ENCODE results near the gene C12orf57. TPM values are rescaled to one million over a fixed set of nuclear protein-coding genes. Genes with fewer than 3 reads are reported as not detected.

Gene C12orf57
- total and polyA plus RNA-seq, 2 of the 13 experiments (the other 11 are each of a cell fraction or from before 2014, with no cell fraction given) = 84.0 to 287 TPM

DNA sequence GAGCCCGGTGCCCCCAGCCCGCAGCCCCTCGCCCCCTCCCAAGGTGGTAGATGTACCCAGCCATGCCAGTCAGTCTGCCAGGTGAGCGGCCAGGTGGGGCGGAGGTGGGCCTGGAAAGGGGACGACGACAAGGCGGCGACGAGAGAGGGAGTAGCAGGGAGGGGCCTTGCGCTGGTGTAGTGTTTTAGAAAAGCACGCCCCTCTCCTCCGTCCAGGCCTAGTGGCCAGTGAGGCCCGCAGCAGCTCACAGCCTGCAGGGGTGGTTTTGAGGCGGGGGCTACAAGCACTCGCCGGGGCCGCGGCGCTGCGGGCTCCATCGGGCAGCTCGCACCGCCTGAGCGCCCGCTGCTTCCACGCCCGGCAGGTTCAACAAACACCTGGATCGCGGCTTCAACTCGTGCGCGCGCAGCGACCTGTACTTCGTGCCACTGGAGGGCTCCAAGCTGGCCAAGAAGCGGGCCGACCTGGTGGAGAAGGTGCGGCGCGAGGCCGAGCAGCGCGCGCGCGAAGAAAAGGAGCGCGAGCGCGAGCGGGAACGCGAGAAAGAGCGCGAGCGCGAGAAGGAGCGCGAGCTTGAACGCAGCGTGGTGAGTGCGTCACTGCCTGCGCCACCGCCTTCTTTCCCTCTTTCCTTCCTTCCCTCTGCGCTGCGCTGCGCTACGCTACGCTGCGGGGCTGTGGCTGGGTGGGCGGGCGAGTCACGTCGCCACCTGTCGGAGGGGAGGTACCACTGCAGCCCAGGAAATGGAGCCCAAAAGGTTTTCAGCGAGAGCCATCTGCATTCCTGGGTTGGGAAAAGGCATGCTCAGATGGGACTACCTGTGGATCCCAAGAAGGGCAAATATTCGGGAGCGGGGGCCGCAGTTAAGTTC is 6.1 kb upstream of the C12orf57 start (continued):
- TF ChIP-seq NCOR1 (IDR thresholded peaks at IDR 0.05; ENCODE audit: borderline replicate concordance, low read length) = no peak
- TF ChIP-seq, protein P1, sequence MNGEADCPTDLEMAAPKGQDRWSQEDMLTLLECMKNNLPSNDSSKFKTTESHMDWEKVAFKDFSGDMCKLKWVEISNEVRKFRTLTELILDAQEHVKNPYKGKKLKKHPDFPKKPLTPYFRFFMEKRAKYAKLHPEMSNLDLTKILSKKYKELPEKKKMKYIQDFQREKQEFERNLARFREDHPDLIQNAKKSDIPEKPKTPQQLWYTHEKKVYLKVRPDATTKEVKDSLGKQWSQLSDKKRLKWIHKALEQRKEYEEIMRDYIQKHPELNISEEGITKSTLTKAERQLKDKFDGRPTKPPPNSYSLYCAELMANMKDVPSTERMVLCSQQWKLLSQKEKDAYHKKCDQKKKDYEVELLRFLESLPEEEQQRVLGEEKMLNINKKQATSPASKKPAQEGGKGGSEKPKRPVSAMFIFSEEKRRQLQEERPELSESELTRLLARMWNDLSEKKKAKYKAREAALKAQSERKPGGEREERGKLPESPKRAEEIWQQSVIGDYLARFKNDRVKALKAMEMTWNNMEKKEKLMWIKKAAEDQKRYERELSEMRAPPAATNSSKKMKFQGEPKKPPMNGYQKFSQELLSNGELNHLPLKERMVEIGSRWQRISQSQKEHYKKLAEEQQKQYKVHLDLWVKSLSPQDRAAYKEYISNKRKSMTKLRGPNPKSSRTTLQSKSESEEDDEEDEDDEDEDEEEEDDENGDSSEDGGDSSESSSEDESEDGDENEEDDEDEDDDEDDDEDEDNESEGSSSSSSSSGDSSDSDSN (CRISPR knock-in tag; IDR thresholded peaks at IDR 0.05) = peak; percentile 91; the same call in 1 of the 2 replicates
- TF ChIP-seq, protein P2, sequence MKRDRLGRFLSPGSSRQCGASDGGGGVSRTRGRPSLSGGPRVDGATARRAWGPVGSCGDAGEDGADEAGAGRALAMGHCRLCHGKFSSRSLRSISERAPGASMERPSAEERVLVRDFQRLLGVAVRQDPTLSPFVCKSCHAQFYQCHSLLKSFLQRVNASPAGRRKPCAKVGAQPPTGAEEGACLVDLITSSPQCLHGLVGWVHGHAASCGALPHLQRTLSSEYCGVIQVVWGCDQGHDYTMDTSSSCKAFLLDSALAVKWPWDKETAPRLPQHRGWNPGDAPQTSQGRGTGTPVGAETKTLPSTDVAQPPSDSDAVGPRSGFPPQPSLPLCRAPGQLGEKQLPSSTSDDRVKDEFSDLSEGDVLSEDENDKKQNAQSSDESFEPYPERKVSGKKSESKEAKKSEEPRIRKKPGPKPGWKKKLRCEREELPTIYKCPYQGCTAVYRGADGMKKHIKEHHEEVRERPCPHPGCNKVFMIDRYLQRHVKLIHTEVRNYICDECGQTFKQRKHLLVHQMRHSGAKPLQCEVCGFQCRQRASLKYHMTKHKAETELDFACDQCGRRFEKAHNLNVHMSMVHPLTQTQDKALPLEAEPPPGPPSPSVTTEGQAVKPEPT (CRISPR knock-in tag; IDR thresholded peaks at IDR 0.05; ENCODE audit: low read depth) = 0 out of 2 replicates have a peak, but pooled peaks have one; percentile 17
- TF ChIP-seq, protein P3, sequence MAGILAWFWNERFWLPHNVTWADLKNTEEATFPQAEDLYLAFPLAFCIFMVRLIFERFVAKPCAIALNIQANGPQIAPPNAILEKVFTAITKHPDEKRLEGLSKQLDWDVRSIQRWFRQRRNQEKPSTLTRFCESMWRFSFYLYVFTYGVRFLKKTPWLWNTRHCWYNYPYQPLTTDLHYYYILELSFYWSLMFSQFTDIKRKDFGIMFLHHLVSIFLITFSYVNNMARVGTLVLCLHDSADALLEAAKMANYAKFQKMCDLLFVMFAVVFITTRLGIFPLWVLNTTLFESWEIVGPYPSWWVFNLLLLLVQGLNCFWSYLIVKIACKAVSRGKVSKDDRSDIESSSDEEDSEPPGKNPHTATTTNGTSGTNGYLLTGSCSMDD (CRISPR knock-in tag; IDR thresholded peaks at IDR 0.05) = no peak
- TF ChIP-seq BHLHE40 (IDR thresholded peaks at IDR 0.05; ENCODE audit: low read length) = 0 out of 2 replicates have a peak, but pooled peaks have one; percentile 23
- TF ChIP-seq, protein P4, sequence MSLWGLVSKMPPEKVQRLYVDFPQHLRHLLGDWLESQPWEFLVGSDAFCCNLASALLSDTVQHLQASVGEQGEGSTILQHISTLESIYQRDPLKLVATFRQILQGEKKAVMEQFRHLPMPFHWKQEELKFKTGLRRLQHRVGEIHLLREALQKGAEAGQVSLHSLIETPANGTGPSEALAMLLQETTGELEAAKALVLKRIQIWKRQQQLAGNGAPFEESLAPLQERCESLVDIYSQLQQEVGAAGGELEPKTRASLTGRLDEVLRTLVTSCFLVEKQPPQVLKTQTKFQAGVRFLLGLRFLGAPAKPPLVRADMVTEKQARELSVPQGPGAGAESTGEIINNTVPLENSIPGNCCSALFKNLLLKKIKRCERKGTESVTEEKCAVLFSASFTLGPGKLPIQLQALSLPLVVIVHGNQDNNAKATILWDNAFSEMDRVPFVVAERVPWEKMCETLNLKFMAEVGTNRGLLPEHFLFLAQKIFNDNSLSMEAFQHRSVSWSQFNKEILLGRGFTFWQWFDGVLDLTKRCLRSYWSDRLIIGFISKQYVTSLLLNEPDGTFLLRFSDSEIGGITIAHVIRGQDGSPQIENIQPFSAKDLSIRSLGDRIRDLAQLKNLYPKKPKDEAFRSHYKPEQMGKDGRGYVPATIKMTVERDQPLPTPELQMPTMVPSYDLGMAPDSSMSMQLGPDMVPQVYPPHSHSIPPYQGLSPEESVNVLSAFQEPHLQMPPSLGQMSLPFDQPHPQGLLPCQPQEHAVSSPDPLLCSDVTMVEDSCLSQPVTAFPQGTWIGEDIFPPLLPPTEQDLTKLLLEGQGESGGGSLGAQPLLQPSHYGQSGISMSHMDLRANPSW (CRISPR knock-in tag; IDR thresholded peaks at IDR 0.05; ENCODE audit: borderline replicate concordance) = peak; percentile 92; the same call in 1 of the 2 replicates
- TF ChIP-seq ZNF136 (CRISPR knock-in tag; IDR thresholded peaks at IDR 0.05; ENCODE audit: low read depth) = 0 out of 2 replicates have a peak, but pooled peaks have one; percentile 75
- TF ChIP-seq BORCS8-MEF2B (CRISPR knock-in tag; IDR thresholded peaks at IDR 0.05) = peak; percentile 87
- TF ChIP-seq ZNF7 (CRISPR knock-in tag; IDR thresholded peaks at IDR 0.05) = peak; percentile 21; the same call in 1 of the 2 replicates
- no peak for TF ChIP-seq ZNF260 (CRISPR knock-in tag; IDR thresholded peaks at IDR 0.05; ENCODE audit: borderline replicate concordance, low read depth)
- TF ChIP-seq ZNF557 (CRISPR knock-in tag; IDR thresholded peaks at IDR 0.05) = no peak
- TF ChIP-seq, protein P5, sequence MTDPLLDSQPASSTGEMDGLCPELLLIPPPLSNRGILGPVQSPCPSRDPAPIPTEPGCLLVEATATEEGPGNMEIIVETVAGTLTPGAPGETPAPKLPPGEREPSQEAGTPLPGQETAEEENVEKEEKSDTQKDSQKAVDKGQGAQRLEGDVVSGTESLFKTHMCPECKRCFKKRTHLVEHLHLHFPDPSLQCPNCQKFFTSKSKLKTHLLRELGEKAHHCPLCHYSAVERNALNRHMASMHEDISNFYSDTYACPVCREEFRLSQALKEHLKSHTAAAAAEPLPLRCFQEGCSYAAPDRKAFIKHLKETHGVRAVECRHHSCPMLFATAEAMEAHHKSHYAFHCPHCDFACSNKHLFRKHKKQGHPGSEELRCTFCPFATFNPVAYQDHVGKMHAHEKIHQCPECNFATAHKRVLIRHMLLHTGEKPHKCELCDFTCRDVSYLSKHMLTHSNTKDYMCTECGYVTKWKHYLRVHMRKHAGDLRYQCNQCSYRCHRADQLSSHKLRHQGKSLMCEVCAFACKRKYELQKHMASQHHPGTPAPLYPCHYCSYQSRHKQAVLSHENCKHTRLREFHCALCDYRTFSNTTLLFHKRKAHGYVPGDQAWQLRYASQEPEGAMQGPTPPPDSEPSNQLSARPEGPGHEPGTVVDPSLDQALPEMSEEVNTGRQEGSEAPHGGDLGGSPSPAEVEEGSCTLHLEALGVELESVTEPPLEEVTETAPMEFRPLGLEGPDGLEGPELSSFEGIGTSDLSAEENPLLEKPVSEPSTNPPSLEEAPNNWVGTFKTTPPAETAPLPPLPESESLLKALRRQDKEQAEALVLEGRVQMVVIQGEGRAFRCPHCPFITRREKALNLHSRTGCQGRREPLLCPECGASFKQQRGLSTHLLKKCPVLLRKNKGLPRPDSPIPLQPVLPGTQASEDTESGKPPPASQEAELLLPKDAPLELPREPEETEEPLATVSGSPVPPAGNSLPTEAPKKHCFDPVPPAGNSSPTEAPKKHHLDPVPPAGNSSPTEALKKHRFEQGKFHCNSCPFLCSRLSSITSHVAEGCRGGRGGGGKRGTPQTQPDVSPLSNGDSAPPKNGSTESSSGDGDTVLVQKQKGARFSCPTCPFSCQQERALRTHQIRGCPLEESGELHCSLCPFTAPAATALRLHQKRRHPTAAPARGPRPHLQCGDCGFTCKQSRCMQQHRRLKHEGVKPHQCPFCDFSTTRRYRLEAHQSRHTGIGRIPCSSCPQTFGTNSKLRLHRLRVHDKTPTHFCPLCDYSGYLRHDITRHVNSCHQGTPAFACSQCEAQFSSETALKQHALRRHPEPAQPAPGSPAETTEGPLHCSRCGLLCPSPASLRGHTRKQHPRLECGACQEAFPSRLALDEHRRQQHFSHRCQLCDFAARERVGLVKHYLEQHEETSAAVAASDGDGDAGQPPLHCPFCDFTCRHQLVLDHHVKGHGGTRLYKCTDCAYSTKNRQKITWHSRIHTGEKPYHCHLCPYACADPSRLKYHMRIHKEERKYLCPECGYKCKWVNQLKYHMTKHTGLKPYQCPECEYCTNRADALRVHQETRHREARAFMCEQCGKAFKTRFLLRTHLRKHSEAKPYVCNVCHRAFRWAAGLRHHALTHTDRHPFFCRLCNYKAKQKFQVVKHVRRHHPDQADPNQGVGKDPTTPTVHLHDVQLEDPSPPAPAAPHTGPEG (CRISPR knock-in tag; IDR thresholded peaks at IDR 0.05) = peak; percentile 78
- peak; percentile 83 for TF ChIP-seq SP4 (CRISPR knock-in tag; IDR thresholded peaks at IDR 0.05)
